HEK293 (cell line): ENCODE data around the gene PCDHB8.

ENCODE experiments used
- PRDM1 ChIP-seq: fragments of 450-650 bp; formaldehyde crosslinking; IDR thresholded peaks from 2 replicates; pipeline ENCODE4; 2016; ENCODE audit warnings: missing biosample characterization, missing genetic modification characterization
- REST ChIP-seq: fragments of 450-650 bp; formaldehyde crosslinking; IDR thresholded peaks from 2 replicates; pipeline ENCODE4 v1.5.1; 2016; ENCODE audit warnings: missing biosample characterization, missing genetic modification characterization

GRCh38 chr5:141149812-141150211 is 27.8 kb upstream of the PCDHB8 start, which contains the start of gene PCDHB6:
- TF ChIP-seq PRDM1 (tag by site-specific recombination) (no peak), REST (tag by site-specific recombination) (no peak)
